DND-41 (cell line): Measurements from ENCODE around the gene NRXN3.

Experiments used
- CTCF ChIP-seq: IDR thresholded peaks from 2 replicates; pipeline ENCODE4 v1.5.1; 2012; ENCODE audit warnings: borderline replicate concordance, low read length, moderate library complexity, mild to moderate bottlenecking; ENCODE audit not compliant: poor library complexity, severe bottlenecking; ENCODE audit errors: extremely low read depth
- EZH2 ChIP-seq: IDR thresholded peaks from 3 replicates; pipeline ENCODE4 v1.6.1; 2012; ENCODE audit warnings: borderline replicate concordance, low read depth, mild to moderate bottlenecking, moderate library complexity, low read length, inconsistent platforms; ENCODE audit not compliant: severe bottlenecking

- TF ChIP-seq CTCF (no peak), EZH2 (no peak)
Observed at GRCh38 chr14:78131616-78132015, 38.6 kb upstream of the NRXN3 start.
